ENCODE results near the gene PKD1.

The PKD1 gene

GRCh38 chr16:2086106-2086742, 49.5 kb downstream of the PKD1 start:
- no peak for DNase-seq

GRCh38 chr16:2085669-2086068, 50.0 kb downstream of the PKD1 start:
- DNase-seq, result no peak

- no peak for DNase-seq
Measured at GRCh38 chr16:2084895-2085625, 50.6 kb downstream of the PKD1 start.

GRCh38 chr16:2083876-2084780, 51.6 kb downstream of the PKD1 start:
- no peak for DNase-seq

- DNase-seq, result no peak
Measured at GRCh38 chr16:2083409-2083808, 52.3 kb downstream of the PKD1 start.

- no peak for DNase-seq
Measured at GRCh38 chr16:2082983-2083364, 52.7 kb downstream of the PKD1 start.

- DNase-seq, result no peak
Measured at GRCh38 chr16:2082171-2082982, 53.3 kb downstream of the PKD1 start.

GRCh38 chr16:2081201-2082084, 54.3 kb downstream of the PKD1 start:
- no peak for DNase-seq

- no peak for DNase-seq
Measured at GRCh38 chr16:2079991-2080390, 55.7 kb downstream of the PKD1 start.

GRCh38 chr16:2079311-2079800, 56.3 kb downstream of the PKD1 start:
- DNase-seq, result no peak

- no peak for DNase-seq
Measured at GRCh38 chr16:2078691-2079090, 57.0 kb downstream of the PKD1 start.

- no peak for DNase-seq
Measured at GRCh38 chr16:2078096-2078495, 57.6 kb downstream of the PKD1 start.

- DNase-seq, result no peak
Measured at GRCh38 chr16:2077696-2078095, 58.0 kb downstream of the PKD1 start.

GRCh38 chr16:2077016-2077415, 58.7 kb downstream of the PKD1 start:
- DNase-seq, result no peak

- no peak for DNase-seq
Measured at GRCh38 chr16:2076072-2076865, 59.4 kb downstream of the PKD1 start.

- no peak for DNase-seq
Measured at GRCh38 chr16:2075631-2076030, 60.1 kb downstream of the PKD1 start.

- DNase-seq, result no peak
Measured at GRCh38 chr16:2074071-2074470, 61.6 kb downstream of the PKD1 start.

- no peak for DNase-seq
Measured at GRCh38 chr16:2072926-2073325, 62.8 kb downstream of the PKD1 start.

GRCh38 chr16:2071454-2072202, 64.1 kb downstream of the PKD1 start:
- DNase-seq, result no peak
